ENCODE measurements around the gene ANO10.

- TF ChIP-seq POLR2AphosphoS5 (IDR thresholded peaks at IDR 0.05) (no peak), POLR2A (IDR thresholded peaks at IDR 0.05) (no peak), EP300 (IDR thresholded peaks at IDR 0.05) (no peak)
- TF ChIP-seq, protein P1, sequence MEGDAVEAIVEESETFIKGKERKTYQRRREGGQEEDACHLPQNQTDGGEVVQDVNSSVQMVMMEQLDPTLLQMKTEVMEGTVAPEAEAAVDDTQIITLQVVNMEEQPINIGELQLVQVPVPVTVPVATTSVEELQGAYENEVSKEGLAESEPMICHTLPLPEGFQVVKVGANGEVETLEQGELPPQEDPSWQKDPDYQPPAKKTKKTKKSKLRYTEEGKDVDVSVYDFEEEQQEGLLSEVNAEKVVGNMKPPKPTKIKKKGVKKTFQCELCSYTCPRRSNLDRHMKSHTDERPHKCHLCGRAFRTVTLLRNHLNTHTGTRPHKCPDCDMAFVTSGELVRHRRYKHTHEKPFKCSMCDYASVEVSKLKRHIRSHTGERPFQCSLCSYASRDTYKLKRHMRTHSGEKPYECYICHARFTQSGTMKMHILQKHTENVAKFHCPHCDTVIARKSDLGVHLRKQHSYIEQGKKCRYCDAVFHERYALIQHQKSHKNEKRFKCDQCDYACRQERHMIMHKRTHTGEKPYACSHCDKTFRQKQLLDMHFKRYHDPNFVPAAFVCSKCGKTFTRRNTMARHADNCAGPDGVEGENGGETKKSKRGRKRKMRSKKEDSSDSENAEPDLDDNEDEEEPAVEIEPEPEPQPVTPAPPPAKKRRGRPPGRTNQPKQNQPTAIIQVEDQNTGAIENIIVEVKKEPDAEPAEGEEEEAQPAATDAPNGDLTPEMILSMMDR (IDR thresholded peaks at IDR 0.05), result no peak
Measured at GRCh38 chr3:43484926-43485488, 136.8 kb downstream of the ANO10 start.

Measured in suprapubic skin (tissue), 4 donors.